Body of pancreas (tissue), 4 donors: ENCODE data around the gene TNS3.

ENCODE experiments used
- CTCF ChIP-seq, 7 experiments: fragments of 450-650 bp in 4 of 7; fragments of 200-600 bp in 3 of 7; sonication (generic) in 3 of 7; IDR thresholded peaks; one replicate each; pipeline ENCODE4 v1.5.1; 2016 to 2019; ENCODE audit warnings: antibody characterized with exemption in 7 of 7
- POLR2A ChIP-seq, 3 donors: fragments of 450-650 bp; IDR thresholded peaks; one replicate each; pipeline ENCODE4 v1.6.1; 2016; ENCODE audit warnings: antibody characterized with exemption in 3 of 3, mild to moderate bottlenecking in 2 of 3

GRCh38 chr7:47347816-47348385 lies 234.0 kb downstream of the TNS3 start:
- TF ChIP-seq CTCF (IDR thresholded peaks at IDR 0.05), result no peak
- TF ChIP-seq POLR2A (IDR thresholded peaks at IDR 0.05), result no peak
